Measurements from ENCODE around the gene COL4A1. TPM values are rescaled to one million over a fixed set of nuclear protein-coding genes. Genes with fewer than 3 reads are reported as not detected.

The COL4A1 gene
- total RNA-seq, 1 donor from 2014 or later: 105 TPM

DNA sequence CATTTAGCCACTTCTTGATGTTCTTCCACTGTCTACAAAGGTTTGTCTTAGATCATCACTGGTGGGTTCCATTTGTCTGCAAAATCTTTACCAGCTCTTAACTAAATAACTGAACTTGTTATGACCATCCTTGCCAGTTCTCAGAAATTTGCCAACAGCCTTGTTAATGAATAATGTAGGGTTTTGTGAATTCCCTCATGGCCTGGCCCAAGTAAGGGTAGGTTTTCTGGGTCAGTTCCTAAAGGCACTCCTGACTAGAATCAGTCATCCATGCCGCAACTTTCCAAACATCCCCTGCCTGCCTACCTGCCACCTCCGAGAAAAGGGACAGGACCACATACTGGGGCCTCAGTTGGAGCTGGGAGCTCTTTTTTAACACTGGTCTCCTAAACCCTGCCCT, 4.0 kb downstream of the COL4A1 start:
- H3K36me3 ChIP-seq: no peaks in the 10 kb centered on the region
- Mint-ChIP-seq H3K36me3 (peaks cover 8% of the 10 kb centered on the region), H3K27ac (no peak overlapping the region), H3K4me1 (peaks cover 43% of the 10 kb centered on the region), H3K4me3 (no peak overlapping the region), H3K27me3 (ENCODE audit: insufficient read depth, low read depth) (peaks cover 8% of the 10 kb centered on the region), H3K9me3 (peaks cover 2% of the 10 kb centered on the region)
- H3K9ac ChIP-seq: no peak overlapping the region
- no peak overlapping the region for H3K4me3 ChIP-seq
- TF ChIP-seq EZH2phosphoT487 (IDR thresholded peaks at IDR 0.05) (no peak), EZH2 (IDR thresholded peaks at IDR 0.05) (no peak)
- TF ChIP-seq, protein P1, sequence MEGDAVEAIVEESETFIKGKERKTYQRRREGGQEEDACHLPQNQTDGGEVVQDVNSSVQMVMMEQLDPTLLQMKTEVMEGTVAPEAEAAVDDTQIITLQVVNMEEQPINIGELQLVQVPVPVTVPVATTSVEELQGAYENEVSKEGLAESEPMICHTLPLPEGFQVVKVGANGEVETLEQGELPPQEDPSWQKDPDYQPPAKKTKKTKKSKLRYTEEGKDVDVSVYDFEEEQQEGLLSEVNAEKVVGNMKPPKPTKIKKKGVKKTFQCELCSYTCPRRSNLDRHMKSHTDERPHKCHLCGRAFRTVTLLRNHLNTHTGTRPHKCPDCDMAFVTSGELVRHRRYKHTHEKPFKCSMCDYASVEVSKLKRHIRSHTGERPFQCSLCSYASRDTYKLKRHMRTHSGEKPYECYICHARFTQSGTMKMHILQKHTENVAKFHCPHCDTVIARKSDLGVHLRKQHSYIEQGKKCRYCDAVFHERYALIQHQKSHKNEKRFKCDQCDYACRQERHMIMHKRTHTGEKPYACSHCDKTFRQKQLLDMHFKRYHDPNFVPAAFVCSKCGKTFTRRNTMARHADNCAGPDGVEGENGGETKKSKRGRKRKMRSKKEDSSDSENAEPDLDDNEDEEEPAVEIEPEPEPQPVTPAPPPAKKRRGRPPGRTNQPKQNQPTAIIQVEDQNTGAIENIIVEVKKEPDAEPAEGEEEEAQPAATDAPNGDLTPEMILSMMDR (IDR thresholded peaks at IDR 0.05): no peak
- H3K79me2 ChIP-seq (ENCODE audit: low read depth): peaks cover 78% of the 10 kb centered on the region
- peaks cover 6% of the 10 kb centered on the region for H3F3A ChIP-seq (ENCODE audit: low read depth)
- no peak for DNase-seq (ENCODE audit: low spot score)
- H4K20me1 ChIP-seq (ENCODE audit: low read depth): peaks cover 15% of the 10 kb centered on the region
- peaks cover 37% of the 10 kb centered on the region for H3K4me1 ChIP-seq
- no peak overlapping the region for H2AFZ ChIP-seq (replicated peaks)
- no peaks in the 10 kb centered on the region for H3K9me3 ChIP-seq (ENCODE audit: low read depth)
- H3K27me3 ChIP-seq: no peaks in the 10 kb centered on the region
- H3K4me2 ChIP-seq: no peak overlapping the region
- H3K27ac ChIP-seq: no peak overlapping the region

DNA sequence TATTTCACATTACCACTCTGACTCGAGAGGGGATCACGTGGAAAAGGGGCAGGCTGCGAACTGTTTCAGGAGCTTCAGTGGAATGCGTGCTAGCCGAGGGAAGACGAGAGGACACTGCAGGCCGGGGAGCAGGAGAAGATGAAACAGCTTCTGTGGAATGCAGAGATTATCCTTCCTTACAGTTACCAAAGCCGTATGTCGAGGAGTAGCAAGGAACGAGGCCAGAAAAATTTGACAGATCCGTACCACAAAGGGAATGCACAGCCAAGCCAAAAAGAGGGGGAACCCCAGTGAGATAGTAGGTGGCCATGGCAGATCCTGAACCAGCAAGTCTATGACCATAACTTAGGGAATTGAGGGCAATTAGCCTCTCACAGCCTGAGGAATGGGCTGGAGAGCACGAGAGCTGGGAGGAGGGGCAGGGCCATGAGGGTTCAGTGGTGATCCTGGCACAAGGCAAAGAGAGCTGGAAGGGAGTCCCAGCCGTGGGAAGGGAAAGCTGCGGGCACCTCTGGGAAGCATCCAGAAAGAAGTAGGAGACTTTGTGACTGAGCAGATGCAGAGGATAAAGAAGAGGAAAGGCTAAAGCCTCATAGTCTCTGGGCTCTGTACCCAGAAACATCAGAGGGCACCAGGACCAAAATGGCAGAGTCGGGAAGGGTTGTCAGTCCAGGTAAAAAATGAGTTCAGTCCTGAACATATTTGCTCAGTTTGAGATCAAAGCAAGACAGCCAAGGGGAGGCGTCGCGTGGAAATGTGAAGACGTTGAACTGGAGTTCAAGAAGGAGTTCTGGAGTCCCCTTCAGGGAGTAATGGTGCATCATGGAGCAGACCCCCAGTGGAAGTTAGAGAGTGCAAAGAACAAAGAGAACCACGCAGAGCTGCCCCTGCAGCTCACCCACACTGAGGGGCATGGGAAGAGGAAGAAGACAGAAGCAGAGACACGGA, 5.1 kb downstream of the COL4A1 start:
- H3K4me2 ChIP-seq: peak overlapping the region; percentile 11
- peak; percentile 46 for DNase-seq (ENCODE audit: low spot score)
- Mint-ChIP-seq H3K4me3 (no peak overlapping the region), H3K27ac (no peak overlapping the region), H3K4me1 (peaks cover 46% of the 10 kb centered on the region), H3K27me3 (ENCODE audit: insufficient read depth, low read depth) (peaks cover 8% of the 10 kb centered on the region), H3K36me3 (peaks cover 8% of the 10 kb centered on the region), H3K9me3 (peaks cover 2% of the 10 kb centered on the region)
- no peaks in the 10 kb centered on the region for H3K9me3 ChIP-seq (ENCODE audit: low read depth)
- no peaks in the 10 kb centered on the region for H3K27me3 ChIP-seq
- H3K36me3 ChIP-seq: no peaks in the 10 kb centered on the region
- no peak overlapping the region for H3K27ac ChIP-seq
- no peak overlapping the region for H3K9ac ChIP-seq
- TF ChIP-seq EZH2 (IDR thresholded peaks at IDR 0.05) (no peak), EZH2phosphoT487 (IDR thresholded peaks at IDR 0.05) (no peak)
- TF ChIP-seq, protein P1 (IDR thresholded peaks at IDR 0.05): no peak
- H3K4me3 ChIP-seq: no peak overlapping the region
- H2AFZ ChIP-seq (replicated peaks): no peak overlapping the region
- H3K4me1 ChIP-seq: peaks cover 37% of the 10 kb centered on the region
- peaks cover 15% of the 10 kb centered on the region for H4K20me1 ChIP-seq (ENCODE audit: low read depth)
- H3F3A ChIP-seq (ENCODE audit: low read depth): peaks cover 5% of the 10 kb centered on the region
- peaks cover 80% of the 10 kb centered on the region for H3K79me2 ChIP-seq (ENCODE audit: low read depth)

DNA sequence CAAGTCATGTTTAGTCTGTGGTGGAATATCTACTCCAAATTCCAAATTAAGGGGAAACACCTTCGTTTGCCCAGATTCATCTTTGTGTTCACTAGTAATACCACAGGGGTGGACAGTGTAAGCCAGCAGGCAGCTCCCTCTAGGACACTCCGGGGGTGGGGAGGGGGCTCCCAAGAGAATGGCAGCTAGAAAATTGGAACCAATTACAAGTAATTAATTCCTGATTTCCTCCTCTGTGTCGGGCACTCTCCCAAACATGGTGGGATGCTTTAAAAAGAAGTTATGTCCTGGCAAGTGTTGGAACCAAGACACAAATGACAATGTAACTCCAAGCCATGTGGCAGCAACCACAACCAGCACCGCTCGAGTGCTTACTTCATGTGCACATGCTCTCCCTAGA, 5.9 kb downstream of the COL4A1 start:
- Histone ChIP-seq H3K4me3 (no peak overlapping the region), H3K9me3 (ENCODE audit: low read depth) (no peaks in the 10 kb centered on the region), H3K9ac (no peak overlapping the region), H2AFZ (replicated peaks) (no peak overlapping the region), H3K36me3 (no peaks in the 10 kb centered on the region), H3F3A (ENCODE audit: low read depth) (peaks cover 4% of the 10 kb centered on the region), H3K27me3 (no peaks in the 10 kb centered on the region), H3K4me1 (peaks cover 36% of the 10 kb centered on the region), H3K4me2 (peak overlapping the region; percentile 11), H3K79me2 (ENCODE audit: low read depth) (peaks cover 78% of the 10 kb centered on the region), H3K27ac (no peak overlapping the region), H4K20me1 (ENCODE audit: low read depth) (peaks cover 15% of the 10 kb centered on the region)
- peaks cover 2% of the 10 kb centered on the region for H3K9me3 Mint-ChIP-seq
- DNase-seq (ENCODE audit: low spot score): no peak
- H3K4me3 Mint-ChIP-seq: no peak overlapping the region
- H3K36me3 Mint-ChIP-seq: peaks cover 8% of the 10 kb centered on the region
- H3K4me1 Mint-ChIP-seq: peaks cover 51% of the 10 kb centered on the region
- TF ChIP-seq, protein P1 (IDR thresholded peaks at IDR 0.05): no peak
- TF ChIP-seq EZH2phosphoT487 (IDR thresholded peaks at IDR 0.05) (no peak), EZH2 (IDR thresholded peaks at IDR 0.05) (no peak)
- peaks cover 8% of the 10 kb centered on the region for H3K27me3 Mint-ChIP-seq (ENCODE audit: insufficient read depth, low read depth)
- no peak overlapping the region for H3K27ac Mint-ChIP-seq

Data from neural progenitor cell (in vitro differentiated cells).